AG08395 (cell line): ENCODE data around the gene SDK1.

Source experiments
- DNase-seq: peaks from one replicate; pipeline ENCODE4 v3.0.0; 2012; ENCODE audit warnings: mixed read lengths, low spot score

SDK1 gene

GRCh38 chr7:3880228-3880987, 579.4 kb downstream of the SDK1 start:
- no peak for DNase-seq

DNA sequence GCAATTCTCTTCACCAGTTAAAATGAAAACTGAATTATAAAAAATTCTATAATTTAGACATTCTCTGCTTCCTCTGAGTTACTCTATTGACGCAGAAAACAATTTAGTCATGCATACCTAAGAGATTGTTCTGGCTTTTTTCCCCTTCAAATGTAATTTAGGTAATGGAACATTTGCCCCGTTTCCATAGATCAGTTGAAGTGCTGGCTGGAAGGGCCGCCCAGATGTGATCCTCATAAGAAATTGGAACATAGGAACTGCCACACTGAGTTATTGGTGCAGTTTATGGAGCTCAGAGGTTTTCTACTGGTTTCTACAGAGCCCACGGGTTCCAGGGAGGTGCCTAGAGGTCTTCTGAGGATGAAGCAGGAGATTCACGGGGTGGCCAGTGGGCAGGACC, 581.7 kb downstream of the SDK1 start:
- DNase-seq = no peak

- DNase-seq = no peak
These were observed 583.5 kb downstream of the SDK1 start for GRCh38 chr7:3884543-3884942.

DNA sequence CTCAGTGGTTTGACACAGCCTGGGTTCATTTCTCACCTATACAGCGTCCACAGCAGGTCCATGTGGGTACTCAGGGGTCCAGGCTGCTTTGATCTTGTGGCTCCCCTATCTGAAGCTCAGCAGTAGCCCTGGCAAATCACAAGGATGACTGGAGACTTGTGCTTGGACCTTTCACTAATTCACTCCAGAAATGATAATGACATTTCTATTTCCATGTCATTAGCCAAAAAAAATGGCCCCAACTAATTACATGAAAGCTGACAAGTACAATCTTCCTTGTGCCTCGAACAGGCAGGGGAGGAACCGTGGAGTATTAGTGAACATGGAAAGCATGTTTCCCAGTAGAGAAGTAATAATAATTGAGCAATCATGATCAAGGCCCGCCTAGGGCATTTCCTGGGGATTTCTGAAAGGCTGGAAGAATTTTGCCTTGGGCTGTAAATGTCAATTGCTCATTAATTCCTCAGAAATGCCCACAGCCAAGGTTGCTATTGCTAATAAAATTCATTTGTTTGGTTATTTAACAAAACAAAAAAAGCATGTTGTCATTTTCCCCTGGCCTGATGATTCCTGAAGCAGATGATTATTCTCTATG, 586.1 kb downstream of the SDK1 start:
- DNase-seq = no peak

GRCh38 chr7:3888096-3888495, 587.0 kb downstream of the SDK1 start:
- no peak for DNase-seq

DNA sequence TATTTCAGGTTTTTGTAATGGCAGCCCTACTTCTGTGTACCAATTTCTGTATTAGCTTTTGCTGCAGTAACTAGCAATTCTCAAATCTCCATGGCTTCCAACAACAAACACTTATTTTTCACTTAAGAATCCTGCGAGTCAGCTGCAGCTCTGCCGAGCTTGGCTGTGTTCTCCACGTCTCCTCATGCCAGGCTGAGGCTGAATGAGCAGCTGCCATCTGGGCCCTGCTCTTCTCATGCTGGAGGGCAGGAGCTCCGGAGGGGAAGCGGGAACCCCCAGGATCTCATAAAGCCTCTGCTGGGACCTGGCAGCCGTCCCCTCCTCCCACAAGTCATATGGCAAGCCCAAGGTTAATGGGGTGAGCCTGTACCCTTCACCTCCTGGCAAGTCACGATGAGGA, 591.1 kb downstream of the SDK1 start:
- DNase-seq = no peak

- DNase-seq = no peak
These were observed 591.6 kb downstream of the SDK1 start for GRCh38 chr7:3892686-3893085.

GRCh38 chr7:3893151-3893788, 592.2 kb downstream of the SDK1 start:
- DNase-seq = no peak

DNA sequence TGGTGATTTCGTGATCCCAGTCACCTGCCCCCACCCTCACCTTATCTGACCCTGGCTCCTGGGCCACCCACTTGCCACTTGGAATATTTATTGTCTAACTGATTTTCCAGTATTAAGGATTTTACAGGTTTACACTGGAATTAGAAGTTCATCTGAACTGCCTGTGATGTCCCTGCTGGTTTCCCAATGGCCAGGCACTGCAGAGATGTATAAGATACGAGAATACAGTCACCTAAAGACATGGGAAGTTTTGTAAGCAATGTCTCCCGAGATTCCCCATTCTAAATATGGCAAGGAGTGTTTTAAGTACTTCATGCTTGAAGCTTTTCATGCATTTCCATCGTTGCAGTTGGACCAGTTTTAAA, 592.7 kb downstream of the SDK1 start:
- no peak for DNase-seq

- DNase-seq = no peak
These were observed 594.5 kb downstream of the SDK1 start for GRCh38 chr7:3895341-3896116.

GRCh38 chr7:3896169-3896765, 595.2 kb downstream of the SDK1 start:
- no peak for DNase-seq

DNA sequence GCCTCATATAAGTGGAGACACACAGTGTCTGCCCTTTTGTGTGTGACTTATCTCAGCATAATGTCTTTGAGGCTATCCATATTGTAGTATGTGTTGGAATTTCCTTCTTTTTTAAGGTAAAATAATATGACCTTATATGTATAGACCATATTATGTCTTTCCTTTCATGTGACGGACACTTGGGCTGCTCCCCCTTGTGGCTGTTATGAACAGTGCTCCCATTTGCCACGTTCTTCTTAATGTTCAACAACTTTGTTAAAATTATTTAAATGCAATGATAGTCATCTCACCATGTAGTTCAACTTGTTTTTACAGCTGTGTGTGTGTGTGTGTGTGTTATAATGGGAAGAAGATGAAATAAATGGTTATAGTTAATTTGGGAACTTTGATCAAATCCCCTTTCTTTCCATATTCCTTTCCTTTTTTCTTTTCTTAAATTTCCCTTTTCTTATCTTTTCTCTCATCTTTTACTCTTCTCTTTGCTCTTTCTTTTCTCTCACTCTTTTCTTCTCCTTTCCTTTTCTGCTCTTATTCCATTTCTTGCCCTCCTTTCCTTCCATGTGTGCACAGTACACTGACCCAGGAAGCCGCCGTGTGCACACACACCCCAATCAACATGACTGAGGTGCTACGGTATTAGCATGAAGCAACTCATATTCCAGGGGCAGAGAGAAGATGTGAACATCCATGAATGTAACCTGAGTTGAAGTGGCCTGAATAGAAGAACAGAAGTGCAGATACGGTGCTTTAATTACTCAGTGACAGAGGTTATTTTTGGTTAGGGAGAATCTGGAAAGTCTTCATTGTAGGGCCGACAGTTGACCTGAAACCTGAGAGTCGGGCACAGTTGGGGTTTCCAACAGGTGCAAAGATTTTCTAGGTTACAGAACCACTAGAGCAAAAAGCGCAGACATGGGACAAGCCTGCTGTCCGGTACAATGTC, 596.6 kb downstream of the SDK1 start:
- no peak for DNase-seq

DNA sequence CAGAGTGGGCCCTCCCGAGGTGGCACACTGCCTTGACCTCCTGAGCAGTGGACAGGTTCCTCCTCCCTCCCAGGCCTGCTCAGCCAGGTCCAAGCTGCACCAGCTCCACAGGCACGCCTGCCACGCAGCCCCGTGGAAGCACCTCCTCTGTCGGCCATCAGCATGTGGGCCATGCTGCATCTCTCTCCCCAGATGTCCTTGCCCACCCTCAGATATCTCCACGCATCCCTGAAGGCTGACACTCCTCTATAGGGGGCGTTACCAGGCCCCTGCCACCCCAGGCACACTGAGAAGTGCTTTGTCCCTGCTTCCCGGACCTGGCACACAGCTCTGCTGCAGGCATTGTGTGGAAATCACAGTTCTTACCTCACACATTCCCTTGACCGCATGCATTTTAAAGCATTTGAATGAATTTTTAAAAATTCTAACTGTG, 598.5 kb downstream of the SDK1 start:
- no peak for DNase-seq

DNA sequence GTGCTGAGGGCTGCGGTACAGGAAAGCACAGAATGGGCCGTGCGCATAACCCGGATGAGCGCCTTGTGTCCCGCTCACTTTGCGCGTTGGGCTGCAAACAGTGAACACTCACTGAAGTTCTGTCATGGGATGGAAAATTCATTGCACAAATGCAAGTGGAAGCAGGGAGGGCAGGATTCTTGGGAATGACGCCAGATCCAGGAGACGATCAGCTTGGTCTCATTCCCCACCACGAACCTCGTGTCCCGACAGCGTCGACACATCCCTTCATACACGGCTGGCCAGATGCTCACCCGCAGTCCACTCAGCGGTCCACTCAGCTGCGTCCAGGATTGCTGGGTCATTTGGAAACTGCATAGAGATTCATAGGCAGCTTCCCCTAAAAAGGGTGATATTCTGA, 607.1 kb downstream of the SDK1 start:
- DNase-seq = no peak

GRCh38 chr7:3909128-3909527, 608.1 kb downstream of the SDK1 start:
- DNase-seq = no peak

- DNase-seq = no peak
These were observed 609.0 kb downstream of the SDK1 start for GRCh38 chr7:3910054-3910453.

- no peak for DNase-seq
These were observed 610.6 kb downstream of the SDK1 start for GRCh38 chr7:3911685-3912084.

GRCh38 chr7:3912291-3912690, 611.2 kb downstream of the SDK1 start:
- no peak for DNase-seq

GRCh38 chr7:3914051-3914775, 613.2 kb downstream of the SDK1 start:
- DNase-seq = no peak

DNA sequence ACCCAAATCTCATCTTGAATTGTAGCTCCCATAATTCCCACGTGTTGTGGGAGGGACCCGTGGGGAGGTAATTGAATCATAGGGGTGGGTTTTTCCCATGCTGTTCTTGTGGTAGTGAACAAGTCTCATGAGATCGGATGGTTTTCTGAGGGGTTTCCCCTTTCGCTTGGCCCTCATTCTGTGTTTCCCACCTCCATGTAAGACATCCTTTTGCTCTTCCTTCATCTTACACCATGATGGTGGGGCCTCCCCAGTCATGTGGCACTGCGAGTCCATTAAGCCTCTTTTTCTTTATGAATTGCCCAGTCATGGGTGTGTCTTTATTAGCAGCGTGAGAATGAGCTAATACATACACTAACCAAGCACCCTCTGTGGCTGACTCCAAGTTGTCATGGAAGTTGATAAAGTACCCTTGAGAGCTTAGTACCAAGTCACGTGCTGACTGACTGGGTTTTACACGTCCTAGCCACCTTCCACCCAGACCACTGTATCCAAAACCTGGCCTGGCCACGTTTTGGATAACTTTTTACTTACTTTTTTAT, 614.4 kb downstream of the SDK1 start:
- no peak for DNase-seq
